DND-41 (cell line): Measurements from ENCODE around the gene DCUN1D4.
A peak's percentile ranks its signal among the peaks of the same experiment; 100 is the strongest.

Experiments
- ATAC-seq: fragments of 200-7000 bp; cut with Tn5 transposase; 3 replicates; pipeline ENCODE4 v1.9.1; 2021; ENCODE audit warnings: low read depth; ENCODE audit not compliant: insufficient read depth
- DNase-seq: peaks from one replicate; pipeline ENCODE4 v3.0.0-alpha.2; 2020
- H2AFZ ChIP-seq: 2 replicates; pipeline ENCODE4 v1.6.0; 2012; ENCODE audit warnings: low read depth, low read length
- H3K27ac ChIP-seq: 2 replicates; pipeline ENCODE4 v1.5.1; 2012; ENCODE audit warnings: low read length, inconsistent platforms
- H3K27me3 ChIP-seq: fragments of 200-600 bp; sonication (generic); 2 replicates; pipeline ENCODE4 v1.6.0; 2012; ENCODE audit warnings: low read length, mild to moderate bottlenecking, inconsistent platforms; ENCODE audit not compliant: insufficient read depth, poor library complexity
- H3K36me3 ChIP-seq: 2 replicates; pipeline ENCODE4 v1.5.1; 2012; ENCODE audit warnings: low read length, inconsistent platforms; ENCODE audit not compliant: insufficient read depth
- H3K4me1 ChIP-seq: 2 replicates; pipeline ENCODE4 v1.5.1; 2012; ENCODE audit warnings: mild to moderate bottlenecking, low read length; ENCODE audit not compliant: insufficient read depth
- H3K4me2 ChIP-seq: 2 replicates; pipeline ENCODE4 v1.6.0; 2012; ENCODE audit warnings: mild to moderate bottlenecking, moderate library complexity, low read length, inconsistent platforms; ENCODE audit not compliant: insufficient read depth
- H3K4me3 ChIP-seq, 2 experiments: fragments of 200-600 bp in 1 of 2; shearing (Covaris generic) in 1 of 2; 2 replicates each; pipeline ENCODE4 v1.5.1; 2012 to 2016; ENCODE audit warnings: inconsistent platforms in 2 of 2, low read length in 2 of 2, mild to moderate bottlenecking in 2 of 2, low read depth in 1 of 2, moderate library complexity in 1 of 2
- H3K79me2 ChIP-seq: 2 replicates; pipeline ENCODE4 v1.6.0; 2012; ENCODE audit warnings: low read length, inconsistent platforms; ENCODE audit not compliant: insufficient read depth
- H3K9ac ChIP-seq: 2 replicates; pipeline ENCODE4 v1.6.0; 2012; ENCODE audit warnings: low read depth, mild to moderate bottlenecking, inconsistent platforms, low read length, moderate library complexity
- H3K9me3 ChIP-seq: 2 replicates; pipeline ENCODE4 v1.5.1; 2012; ENCODE audit warnings: low read length, moderate library complexity, mild to moderate bottlenecking, inconsistent platforms; ENCODE audit not compliant: insufficient read depth, severe bottlenecking
- H4K20me1 ChIP-seq: 2 replicates; pipeline ENCODE4 v1.6.0; 2012; ENCODE audit warnings: low read length; ENCODE audit not compliant: insufficient read depth
- EZH2 ChIP-seq: IDR thresholded peaks from 3 replicates; pipeline ENCODE4 v1.6.1; 2012; ENCODE audit warnings: borderline replicate concordance, low read depth, mild to moderate bottlenecking, moderate library complexity, low read length, inconsistent platforms; ENCODE audit not compliant: severe bottlenecking
- TF ChIP-seq, protein P1 (sequence below): IDR thresholded peaks from 2 replicates; pipeline ENCODE4 v1.5.1; 2012; ENCODE audit warnings: borderline replicate concordance, low read length, moderate library complexity, mild to moderate bottlenecking; ENCODE audit not compliant: poor library complexity, severe bottlenecking; ENCODE audit errors: extremely low read depth

DCUN1D4 gene

GRCh38 chr4:51842554-51843308, at the start of gene DCUN1D4:
TSS of gene DCUN1D4 (plus strand) at chr4:51843153. CDS start at chr4:51843243, 90 bp downstream.
- ATAC-seq = peak; percentile 83
- Histone ChIP-seq H3K4me3 (peak within 1 kb of the TSS; percentile 75 to 79), H3K9ac (peak within 1 kb of the TSS; percentile 70), H3K27me3 (no peaks in the 10 kb centered on the region), H3K36me3 (peaks cover 10% of the 10 kb centered on the region), H3K79me2 (peaks cover 44% of the 10 kb centered on the region), H3K9me3 (no peaks in the 10 kb centered on the region), H3K4me1 (peaks cover 31% of the 10 kb centered on the region), H3K27ac (peak within 1 kb of the TSS; percentile 78), H3K4me2 (peak within 1 kb of the TSS; percentile 92), H4K20me1 (peaks cover 19% of the 10 kb centered on the region), H2AFZ (peak within 1 kb of the TSS; percentile 97)
- TF ChIP-seq, protein P1, sequence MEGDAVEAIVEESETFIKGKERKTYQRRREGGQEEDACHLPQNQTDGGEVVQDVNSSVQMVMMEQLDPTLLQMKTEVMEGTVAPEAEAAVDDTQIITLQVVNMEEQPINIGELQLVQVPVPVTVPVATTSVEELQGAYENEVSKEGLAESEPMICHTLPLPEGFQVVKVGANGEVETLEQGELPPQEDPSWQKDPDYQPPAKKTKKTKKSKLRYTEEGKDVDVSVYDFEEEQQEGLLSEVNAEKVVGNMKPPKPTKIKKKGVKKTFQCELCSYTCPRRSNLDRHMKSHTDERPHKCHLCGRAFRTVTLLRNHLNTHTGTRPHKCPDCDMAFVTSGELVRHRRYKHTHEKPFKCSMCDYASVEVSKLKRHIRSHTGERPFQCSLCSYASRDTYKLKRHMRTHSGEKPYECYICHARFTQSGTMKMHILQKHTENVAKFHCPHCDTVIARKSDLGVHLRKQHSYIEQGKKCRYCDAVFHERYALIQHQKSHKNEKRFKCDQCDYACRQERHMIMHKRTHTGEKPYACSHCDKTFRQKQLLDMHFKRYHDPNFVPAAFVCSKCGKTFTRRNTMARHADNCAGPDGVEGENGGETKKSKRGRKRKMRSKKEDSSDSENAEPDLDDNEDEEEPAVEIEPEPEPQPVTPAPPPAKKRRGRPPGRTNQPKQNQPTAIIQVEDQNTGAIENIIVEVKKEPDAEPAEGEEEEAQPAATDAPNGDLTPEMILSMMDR = peak; percentile 38
- TF ChIP-seq EZH2 = no peak
- peak; percentile 99 for DNase-seq

DNA sequence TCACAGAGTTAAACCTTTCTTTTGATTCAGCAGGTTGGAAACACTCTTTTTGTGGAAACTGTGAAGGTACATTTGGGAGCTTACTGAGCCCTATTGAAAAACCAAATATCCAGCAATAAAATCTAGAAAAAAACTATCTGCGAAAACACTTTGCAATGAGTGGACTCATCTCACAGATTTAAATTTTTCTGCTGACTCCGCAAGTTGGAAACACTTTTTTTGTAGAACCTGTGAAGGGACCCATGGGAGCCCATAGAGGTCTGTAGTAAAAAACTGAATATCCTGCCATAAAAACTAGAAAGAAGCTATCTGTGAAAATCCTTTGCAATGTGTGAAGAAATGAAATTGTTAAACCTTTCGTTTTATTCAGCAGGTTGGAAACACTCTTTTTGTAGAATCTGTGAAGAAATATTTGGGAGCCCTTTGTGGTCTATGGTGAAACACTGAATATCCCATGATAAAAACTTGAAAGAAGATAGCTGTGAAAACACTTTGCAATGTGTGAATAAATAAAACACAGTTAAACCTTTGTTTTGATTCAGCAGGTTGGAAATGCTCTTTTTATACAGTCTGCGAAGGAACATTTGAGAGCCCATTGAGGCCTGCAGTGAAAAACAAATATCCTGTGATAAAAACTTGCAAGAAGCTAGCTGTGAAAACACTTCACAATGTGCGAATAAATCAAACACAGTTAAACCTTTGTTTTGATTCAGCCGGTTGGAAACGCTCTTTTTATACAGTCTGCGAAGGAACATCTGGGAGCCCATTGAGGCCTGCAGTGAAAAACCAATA, 22.3 kb upstream of the DCUN1D4 start:
- Histone ChIP-seq H3K4me1 (no peaks in the 10 kb centered on the region), H2AFZ (no peak overlapping the region), H3K4me2 (no peak overlapping the region), H3K27ac (no peak overlapping the region), H3K9me3 (peaks cover 13% of the 10 kb centered on the region), H3K9ac (no peak overlapping the region), H3K36me3 (no peaks in the 10 kb centered on the region), H3K79me2 (no peaks in the 10 kb centered on the region), H4K20me1 (no peaks in the 10 kb centered on the region), H3K27me3 (no peaks in the 10 kb centered on the region), H3K4me3 (no peak overlapping the region)
- DNase-seq (no peak), ATAC-seq (no peak)
- TF ChIP-seq, protein P1 = no peak
- TF ChIP-seq EZH2 = no peak

GRCh38 chr4:51825341-51825740, 17.6 kb upstream of the DCUN1D4 start:
- H3K4me1 ChIP-seq = no peaks in the 10 kb centered on the region
- H2AFZ ChIP-seq = no peak overlapping the region
- H3K36me3 ChIP-seq = no peaks in the 10 kb centered on the region
- no peaks in the 10 kb centered on the region for H3K79me2 ChIP-seq
- DNase-seq (no peak), ATAC-seq (no peak)
- no peak overlapping the region for H3K4me2 ChIP-seq
- no peaks in the 10 kb centered on the region for H3K27me3 ChIP-seq
- TF ChIP-seq, protein P1 = no peak
- TF ChIP-seq EZH2 = no peak
- no peak overlapping the region for H3K4me3 ChIP-seq
- H3K9me3 ChIP-seq = peaks cover 5% of the 10 kb centered on the region
- H4K20me1 ChIP-seq = no peaks in the 10 kb centered on the region
- no peak overlapping the region for H3K9ac ChIP-seq
- no peak overlapping the region for H3K27ac ChIP-seq
